GM23338 (cell line): Measurements from ENCODE around the gene PLCH2. TPM values are rescaled to one million over a fixed set of nuclear protein-coding genes. Genes with fewer than 3 reads are reported as not detected.
A peak's percentile ranks its signal among the peaks of the same experiment; 100 is the strongest.

ENCODE experiments used
- ATAC-seq: fragments of 200-7000 bp; cut with Tn5 transposase; 3 replicates; pipeline ENCODE4 v1.9.1; 2020
- DNase-seq: peaks from one replicate; pipeline ENCODE4 v3.0.0-alpha.2; 2015; ENCODE audit warnings: low spot score
- H2AFZ ChIP-seq: fragments of 200-600 bp; sonication (generic); 2 replicates; pipeline ENCODE4 v1.8.0; 2016; ENCODE audit warnings: antibody characterized with exemption, mild to moderate bottlenecking, moderate library complexity
- H3F3A ChIP-seq: fragments of 200-600 bp; sonication (generic); replicated peaks from 2 replicates; pipeline ENCODE4 v1.8.0; 2017; ENCODE audit warnings: antibody characterized with exemption, mixed run types, low read depth
- H3K27ac ChIP-seq: fragments of 200-600 bp; sonication (generic); 2 replicates; pipeline ENCODE4 v1.6.1; 2016; ENCODE audit warnings: low read depth
- H3K27me3 ChIP-seq: fragments of 200-600 bp; sonication (generic); 2 replicates; pipeline ENCODE4 v1.8.0; 2016; ENCODE audit warnings: mild to moderate bottlenecking, mixed run types, moderate library complexity; ENCODE audit not compliant: insufficient read depth
- H3K36me3 ChIP-seq: fragments of 200-600 bp; sonication (generic); 2 replicates; pipeline ENCODE4 v1.8.0; 2016; ENCODE audit warnings: mild to moderate bottlenecking; ENCODE audit not compliant: insufficient read depth
- H3K4me1 ChIP-seq: fragments of 200-600 bp; sonication (generic); 2 replicates; pipeline ENCODE4 v1.8.0; 2016; ENCODE audit warnings: mild to moderate bottlenecking, moderate library complexity; ENCODE audit not compliant: insufficient read depth
- H3K4me2 ChIP-seq: fragments of 200-600 bp; sonication (generic); 2 replicates; pipeline ENCODE4 v1.7.1; 2017; ENCODE audit warnings: mixed run types
- H3K4me3 ChIP-seq: fragments of 200-600 bp; sonication (generic); 2 replicates; pipeline ENCODE4 v1.6.1; 2016; ENCODE audit warnings: mixed run types
- H3K79me2 ChIP-seq: fragments of 200-600 bp; sonication (generic); replicated peaks from 2 replicates; pipeline ENCODE4 v1.8.0; 2017; ENCODE audit warnings: mild to moderate bottlenecking; ENCODE audit not compliant: insufficient read depth
- H3K9me2 ChIP-seq: fragments of 200-600 bp; sonication (generic); 2 replicates; pipeline ENCODE4 v1.8.0; 2017; ENCODE audit not compliant: insufficient read depth
- H4K20me1 ChIP-seq: fragments of 200-600 bp; sonication (generic); replicated peaks from 2 replicates; pipeline ENCODE4 v1.8.0; 2017; ENCODE audit warnings: mild to moderate bottlenecking; ENCODE audit not compliant: insufficient read depth
- H3K27ac Mint-ChIP-seq: 2 replicates; pipeline ENCODE4 v1.8.0; 2020; ENCODE audit warnings: inconsistent platforms, mild to moderate bottlenecking, moderate library complexity, mixed read lengths
- H3K27me3 Mint-ChIP-seq: 3 replicates; pipeline ENCODE4 v1.8.0; 2022; ENCODE audit warnings: low read depth, mild to moderate bottlenecking, moderate library complexity, mixed read lengths, inconsistent platforms; ENCODE audit not compliant: insufficient read depth, poor library complexity
- H3K36me3 Mint-ChIP-seq: 3 replicates; pipeline ENCODE4 v1.8.0; 2021; ENCODE audit warnings: low read depth, mild to moderate bottlenecking, inconsistent platforms, moderate library complexity, mixed read lengths
- H3K4me1 Mint-ChIP-seq: 3 replicates; pipeline ENCODE4 v1.8.0; 2020; ENCODE audit warnings: mild to moderate bottlenecking, inconsistent platforms, mixed read lengths
- H3K4me3 Mint-ChIP-seq: 3 replicates; pipeline ENCODE4 v1.8.0; 2021; ENCODE audit warnings: moderate library complexity, mild to moderate bottlenecking, inconsistent platforms, mixed read lengths
- H3K9me3 Mint-ChIP-seq: 3 replicates; pipeline ENCODE4 v1.8.0; 2020; ENCODE audit warnings: moderate library complexity, mild to moderate bottlenecking, inconsistent platforms, mixed read lengths
- CREB1 ChIP-seq: fragments of 250-450 bp; sonication (Bioruptor Pico); IDR thresholded peaks from 2 replicates; pipeline ENCODE4 v1.5.0; 2020; ENCODE audit warnings: low read depth, mild to moderate bottlenecking, moderate library complexity
- CTCF ChIP-seq, 2 experiments: fragments of 200-600 bp in 1 of 2; sonication (generic) in 1 of 2; conservative IDR thresholded peaks; 2 replicates each; pipeline versions ENCODE4 v1.5.1 to v1.6.1; 2016 to 2017; ENCODE audit warnings: antibody characterized with exemption in 2 of 2, low read depth in 2 of 2, mild to moderate bottlenecking in 2 of 2, moderate library complexity in 1 of 2
- ETS1 ChIP-seq: IDR thresholded peaks from 2 replicates; pipeline ENCODE4 v1.6.1; 2016; ENCODE audit warnings: antibody characterized with exemption
- EZH2 ChIP-seq: fragments of 200-600 bp; sonication (generic); IDR thresholded peaks from one replicate; pipeline ENCODE4 v1.8.0; 2017; ENCODE audit warnings: antibody characterized with exemption, mild to moderate bottlenecking, low read depth; ENCODE audit not compliant: unreplicated experiment
- EZH2phosphoT487 ChIP-seq: fragments of 200-600 bp; sonication (generic); IDR thresholded peaks from one replicate; pipeline ENCODE4 v1.8.1; 2018; ENCODE audit warnings: antibody characterized with exemption; ENCODE audit not compliant: unreplicated experiment
- JUNB ChIP-seq: IDR thresholded peaks from one replicate; pipeline ENCODE4 v1.6.1; 2016; ENCODE audit warnings: antibody characterized with exemption; ENCODE audit not compliant: unreplicated experiment
- NANOG ChIP-seq: IDR thresholded peaks from 2 replicates; pipeline ENCODE4 v1.6.1; 2016; ENCODE audit warnings: antibody characterized with exemption, borderline replicate concordance
- POLR2AphosphoS5 ChIP-seq: IDR thresholded peaks from 2 replicates; pipeline ENCODE4 v1.6.1; 2016; ENCODE audit warnings: antibody characterized with exemption, low read depth
- ZNF331 ChIP-seq: fragments of 250-450 bp; sonication (Bioruptor Pico); IDR thresholded peaks from 2 replicates; pipeline ENCODE4 v1.5.0; 2020; ENCODE audit warnings: low read depth, mild to moderate bottlenecking, moderate library complexity
- ZNF462 ChIP-seq: fragments of 250-450 bp; sonication (Bioruptor Pico); IDR thresholded peaks from 2 replicates; pipeline ENCODE4 v1.5.0; 2020; ENCODE audit warnings: mild to moderate bottlenecking, moderate library complexity
- polyA plus RNA-seq: library from polyadenylated mRNA; unstranded; fragments of >200 nt; fragmentation: Nextera tagmentation; extraction: Ambion mirVana; gene quantifications from 2 replicates; pipeline ENCODE4 v1.2.1, GENCODE V29; 2016
- total RNA-seq: library from RNA; depleted of rRNA; stranded (reverse); fragments of >200 nt; shearing (Covaris generic); gene quantifications from 2 replicates; pipeline ENCODE4 v1.2.3, GENCODE V29; 2014

The PLCH2 gene
- total and polyA plus RNA-seq, 2 experiments from 2014 or later: 0.31 TPM; not detected in 1

- TF ChIP-seq ZNF462 (CRISPR knock-in tag) (no peak), CTCF (conservative IDR thresholded peaks at IDR 0.05; ENCODE audit: low read depth in 2 of 2) (no peak)
These were observed 50.1 kb downstream of the PLCH2 start, which contains the start of gene PANK4 (continued) for GRCh38 chr1:2525920-2526823.

- peak overlapping the region; percentile 92 for H3K4me3 ChIP-seq
- H3K4me1 ChIP-seq: peaks cover 19% of the 10 kb centered on the region
- peak overlapping the region; percentile 91 for H3K4me3 Mint-ChIP-seq
- peaks cover 52% of the 10 kb centered on the region for H3K27me3 ChIP-seq
- peaks cover 35% of the 10 kb centered on the region for H3K4me1 Mint-ChIP-seq
- H4K20me1 ChIP-seq: peaks cover 29% of the 10 kb centered on the region
- H3K9me2 ChIP-seq: no peaks in the 10 kb centered on the region
- H3K79me2 ChIP-seq: peaks cover 39% of the 10 kb centered on the region
- H3F3A ChIP-seq: no peaks in the 10 kb centered on the region
- H3K36me3 Mint-ChIP-seq: peaks cover 4% of the 10 kb centered on the region; the same call in 2 of the 3 replicates
- no peaks in the 10 kb centered on the region for H3K9me3 Mint-ChIP-seq
- no peak overlapping the region for H3K27ac Mint-ChIP-seq
- ATAC-seq: peak; percentile 8
- no peak overlapping the region for H3K27ac ChIP-seq
- DNase-seq: no peak
- no peaks in the 10 kb centered on the region for H3K36me3 ChIP-seq
- 0 out of 2 replicates have a peak overlapping the region, but pooled peaks have one; percentile 28 for H2AFZ ChIP-seq
- peak overlapping the region; percentile 78 for H3K4me2 ChIP-seq
- peaks cover 51% of the 10 kb centered on the region for H3K27me3 Mint-ChIP-seq
- no peak for TF ChIP-seq CTCF (conservative IDR thresholded peaks at IDR 0.05; ENCODE audit: low read depth in 2 of 2)
- no peak for TF ChIP-seq EZH2
- no peak for TF ChIP-seq NANOG
- TF ChIP-seq POLR2AphosphoS5: no peak
- TF ChIP-seq ETS1: no peak
- TF ChIP-seq EZH2phosphoT487: no peak
- no peak for TF ChIP-seq JUNB
- no peak for TF ChIP-seq CREB1 (CRISPR knock-in tag)
- no peak for TF ChIP-seq ZNF331
These were observed 50.9 kb downstream of the PLCH2 start for GRCh38 chr1:2526824-2527555.
